HG03095 (cell line): ENCODE data around the gene CAPN8.

ENCODE experiments used
- ATAC-seq: cut with Tn5 transposase; IDR thresholded peaks from one replicate; pipeline ENCODE4 v1.9.1; 2021; ENCODE audit warnings: moderate library complexity; ENCODE audit not compliant: unreplicated experiment

Gene CAPN8

DNA sequence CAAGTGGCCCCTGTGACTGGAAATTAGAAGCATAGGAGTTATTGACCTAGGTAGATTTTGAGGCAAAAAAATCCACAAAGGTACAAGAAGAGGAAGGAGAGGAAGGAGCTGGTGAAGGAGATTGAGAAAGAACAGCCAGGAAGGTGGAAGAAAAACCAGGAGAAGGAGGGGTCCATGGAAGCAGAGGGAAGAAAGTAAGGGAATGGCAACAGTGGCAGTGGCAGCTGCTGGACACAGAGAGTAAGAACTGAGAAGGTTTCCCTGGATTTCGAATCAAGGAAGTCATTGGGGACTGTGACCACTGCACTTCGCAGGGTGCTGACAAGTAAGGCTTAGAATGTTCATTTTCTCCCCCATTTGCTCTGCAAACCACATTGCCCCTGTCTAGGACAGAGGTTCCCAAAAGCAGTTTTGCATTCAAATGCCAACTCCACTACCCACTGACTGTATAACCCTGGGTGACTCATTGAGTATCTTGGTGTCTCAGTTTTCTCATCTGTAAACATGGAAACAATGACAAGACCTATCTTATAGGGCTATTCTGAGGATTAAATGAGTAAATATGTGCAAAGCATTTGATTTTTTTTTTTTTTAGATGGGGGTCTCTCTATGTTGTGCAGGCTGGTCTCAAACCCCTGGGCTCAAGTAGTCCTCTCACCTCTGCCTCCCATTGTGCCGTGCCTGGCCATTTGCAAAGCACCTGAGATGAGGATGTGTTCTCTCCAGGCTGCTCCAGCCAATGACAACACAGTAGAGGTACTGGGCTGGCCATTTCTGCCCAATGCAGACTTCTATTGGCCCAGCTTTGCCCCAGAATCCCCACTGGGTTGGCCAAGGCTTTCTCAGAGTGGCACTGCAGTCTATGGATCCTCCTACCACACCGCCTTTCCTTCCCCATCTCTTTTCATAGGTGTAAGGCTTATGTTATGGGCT lies 37.5 kb upstream of the CAPN8 start:
- no peak for ATAC-seq

GRCh38 chr1:223700942-223701637 lies 35.6 kb upstream of the CAPN8 start:
- ATAC-seq: no peak

- no peak for ATAC-seq
Measured at GRCh38 chr1:223700388-223700918, 35.0 kb upstream of the CAPN8 start.

DNA sequence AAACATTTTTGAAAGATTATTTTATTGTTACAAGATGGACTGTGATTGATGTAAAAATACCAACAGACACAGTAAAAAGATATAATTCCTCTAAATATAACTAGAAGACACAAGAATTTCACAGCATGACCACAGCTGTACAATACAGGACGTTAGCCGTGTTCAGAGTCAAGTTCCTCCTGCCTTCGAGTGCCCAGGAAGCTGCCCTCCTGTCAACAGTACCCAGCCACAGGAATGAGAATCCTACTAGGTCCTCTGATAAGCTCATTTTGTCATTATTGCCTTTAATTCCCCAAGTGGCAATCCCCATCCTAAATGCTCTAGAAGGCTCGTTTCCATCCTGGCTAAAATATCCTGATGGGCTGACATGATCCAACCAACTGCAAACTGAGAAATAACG lies 30.4 kb upstream of the CAPN8 start:
- no peak for ATAC-seq

DNA sequence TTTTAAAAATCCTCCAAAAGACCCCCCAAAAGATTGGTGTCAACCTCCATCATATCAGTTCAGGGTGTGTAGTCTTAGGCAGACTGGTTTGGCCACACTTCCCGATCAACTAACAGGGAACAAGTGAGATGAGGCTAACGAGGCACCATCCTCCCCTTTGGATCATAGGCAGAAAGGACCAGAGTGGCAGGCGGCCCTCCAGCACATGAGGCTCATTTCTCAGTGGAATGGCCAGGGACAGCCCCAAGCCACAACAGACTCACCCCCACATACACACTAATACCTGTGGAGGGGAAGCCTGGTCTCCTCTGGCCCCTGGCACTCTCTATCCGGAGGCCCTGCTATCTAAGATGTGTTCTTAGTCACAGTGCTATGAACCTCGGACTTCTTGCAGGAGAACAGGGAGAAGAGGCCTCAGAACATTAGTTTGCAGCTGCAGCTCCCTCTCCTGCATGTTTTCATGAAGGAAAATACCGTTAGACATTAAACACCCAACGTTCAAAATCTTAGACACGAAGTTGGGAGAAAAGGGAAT lies 29.6 kb upstream of the CAPN8 start:
- ATAC-seq: no peak

GRCh38 chr1:223691121-223691520 lies 25.6 kb upstream of the CAPN8 start:
- no peak for ATAC-seq

GRCh38 chr1:223684488-223684792 lies 18.9 kb upstream of the CAPN8 start:
- ATAC-seq: no peak

DNA sequence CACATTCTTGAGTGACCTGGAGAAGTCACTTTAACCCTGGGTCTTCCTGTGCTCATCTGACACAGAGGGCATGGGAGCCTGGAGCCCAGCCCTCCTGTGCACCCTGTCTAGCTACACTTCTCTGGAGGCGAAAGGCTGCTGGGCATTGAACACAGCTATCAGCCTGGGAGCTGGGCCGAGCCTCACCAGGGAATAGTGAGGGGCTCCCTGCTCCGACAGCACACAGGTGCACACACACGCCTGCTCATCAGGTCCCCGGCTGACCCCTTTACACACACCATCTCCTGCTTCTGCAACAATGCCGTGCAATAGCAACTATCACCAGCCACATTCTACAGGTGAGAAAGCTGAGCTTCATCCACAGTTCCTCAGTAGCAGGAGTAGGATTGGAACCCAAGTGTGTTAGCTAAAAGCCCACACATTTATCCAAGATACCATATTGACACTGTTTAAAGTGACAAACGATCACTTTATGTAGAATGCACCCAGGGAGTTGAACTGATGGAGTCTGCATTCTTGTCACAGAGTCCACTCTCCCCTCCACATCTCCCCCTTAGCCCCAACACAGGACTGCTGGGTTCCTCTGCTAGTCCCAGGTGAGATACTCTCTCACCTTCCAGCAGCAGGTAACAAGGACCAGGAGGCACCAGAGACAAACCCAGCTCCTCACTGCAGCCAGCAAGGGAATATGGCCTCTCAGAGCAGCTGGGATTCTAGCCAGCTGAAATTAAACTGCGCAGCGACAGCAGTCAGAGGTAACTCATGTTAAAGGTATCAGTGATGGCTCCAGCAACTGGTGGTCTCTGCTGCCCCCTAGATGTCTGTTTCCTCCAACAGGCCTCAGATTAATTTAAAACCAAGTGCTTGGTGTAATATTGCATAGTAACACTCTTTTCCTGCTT lies 18.3 kb upstream of the CAPN8 start:
- no peak for ATAC-seq

DNA sequence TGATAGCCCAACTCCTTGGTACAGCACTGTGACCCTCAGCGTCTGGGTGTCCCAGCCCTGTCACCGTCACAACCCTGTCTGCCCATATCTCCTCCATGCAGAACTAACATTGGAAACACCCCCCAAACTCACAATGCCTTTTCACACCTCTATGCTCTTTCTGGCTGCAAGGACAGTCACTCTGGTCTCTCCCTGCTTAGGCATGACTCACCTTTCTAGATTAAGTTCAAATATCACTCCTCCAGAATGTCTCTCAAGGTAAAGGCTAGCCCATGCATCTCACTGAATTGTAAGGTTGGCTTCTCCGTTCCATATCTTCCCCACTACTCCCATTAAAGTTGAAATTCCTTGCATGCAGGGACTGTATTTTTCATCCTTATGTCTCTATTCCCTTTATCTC lies 17.0 kb upstream of the CAPN8 start:
- ATAC-seq: no peak

- ATAC-seq: no peak
Measured at GRCh38 chr1:223680188-223680587, 14.7 kb upstream of the CAPN8 start.

DNA sequence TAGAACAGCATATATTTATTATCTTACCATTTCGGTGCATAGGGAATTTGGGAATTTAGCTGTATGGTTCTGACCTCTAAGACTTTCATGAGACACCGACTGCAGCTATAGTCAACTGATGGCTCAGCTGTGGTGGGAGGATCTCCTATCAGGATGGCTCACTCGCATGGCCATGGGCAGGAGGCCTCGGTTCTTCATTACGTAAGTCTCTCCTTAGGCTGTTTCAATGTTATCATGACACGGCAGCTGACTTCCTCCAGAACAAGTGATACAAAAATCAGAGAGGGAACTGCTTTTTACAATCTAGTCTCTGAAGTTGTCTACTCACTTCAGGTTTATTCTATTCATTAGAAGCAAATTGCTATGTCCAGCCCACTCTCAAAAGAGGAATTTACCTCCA lies 13.3 kb upstream of the CAPN8 start:
- ATAC-seq: no peak

DNA sequence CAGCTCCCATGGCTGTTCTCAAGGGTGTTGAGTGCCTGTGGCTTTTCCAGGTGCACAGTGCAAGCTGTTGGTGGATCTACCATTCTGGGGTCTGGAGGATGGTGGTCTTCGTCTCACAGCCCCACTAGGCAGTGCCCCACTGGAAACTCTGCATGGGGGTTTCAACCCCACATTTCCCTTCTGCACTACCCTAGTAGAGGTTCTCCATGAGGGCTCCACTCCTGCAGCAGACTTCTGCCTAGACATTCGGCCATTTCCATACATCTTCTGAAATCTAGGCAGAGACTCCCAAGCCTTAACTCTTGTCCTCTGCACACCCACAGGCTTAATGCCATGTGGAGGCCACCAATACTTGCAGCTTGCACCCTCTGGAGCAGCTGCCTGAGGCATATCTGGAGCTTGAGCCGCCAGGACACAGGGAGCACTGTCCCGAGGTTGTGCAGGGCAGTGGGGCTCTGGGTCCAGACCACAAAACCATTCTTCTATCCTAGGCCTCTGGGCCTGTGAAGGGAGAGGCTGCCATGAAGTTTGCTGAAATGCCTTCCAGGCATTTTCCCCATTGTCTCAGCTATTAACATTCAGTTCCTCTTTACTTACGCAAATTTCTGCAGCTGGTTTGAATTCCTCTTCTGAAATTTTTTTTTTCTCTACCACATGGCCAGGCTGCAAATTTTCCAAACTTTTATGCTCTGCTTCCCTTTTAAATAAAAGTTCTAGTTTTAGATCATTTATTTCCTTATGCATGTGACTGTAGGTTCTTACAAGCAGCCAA lies 8.8 kb upstream of the CAPN8 start:
- ATAC-seq: no peak

DNA sequence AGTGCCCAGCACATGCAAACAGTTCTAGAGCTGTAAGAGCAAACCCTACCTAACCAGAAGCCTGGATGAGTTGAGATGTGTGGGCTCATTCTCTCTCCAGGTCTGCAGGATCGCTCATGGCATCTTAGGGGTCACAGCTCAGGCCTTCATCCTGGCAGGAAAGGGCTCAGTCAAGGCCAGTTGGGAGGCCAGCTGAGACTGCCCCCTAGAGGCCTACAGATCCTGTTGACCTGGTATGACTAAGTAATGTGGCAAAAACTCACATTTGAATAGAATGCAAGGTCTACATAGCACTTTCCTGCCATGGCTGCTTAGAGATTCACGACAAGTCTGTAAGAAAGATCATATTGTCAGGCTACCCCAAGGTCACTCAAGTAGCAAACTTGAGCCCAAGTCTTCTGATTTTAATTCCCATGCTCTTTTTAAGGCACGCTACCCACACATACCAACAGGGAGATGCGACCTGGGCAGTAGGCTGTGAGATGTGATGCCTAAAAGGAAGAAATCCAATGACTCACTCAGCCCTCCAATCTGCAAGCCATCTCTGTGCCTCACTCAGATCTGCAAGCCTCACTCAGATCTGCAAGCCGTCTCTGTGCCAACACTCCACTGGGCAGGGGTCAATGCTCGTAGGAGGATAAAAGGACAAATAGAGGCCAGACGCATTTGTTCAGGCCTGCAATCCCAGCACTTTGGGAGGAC lies 5.1 kb upstream of the CAPN8 start:
- no peak for ATAC-seq

DNA sequence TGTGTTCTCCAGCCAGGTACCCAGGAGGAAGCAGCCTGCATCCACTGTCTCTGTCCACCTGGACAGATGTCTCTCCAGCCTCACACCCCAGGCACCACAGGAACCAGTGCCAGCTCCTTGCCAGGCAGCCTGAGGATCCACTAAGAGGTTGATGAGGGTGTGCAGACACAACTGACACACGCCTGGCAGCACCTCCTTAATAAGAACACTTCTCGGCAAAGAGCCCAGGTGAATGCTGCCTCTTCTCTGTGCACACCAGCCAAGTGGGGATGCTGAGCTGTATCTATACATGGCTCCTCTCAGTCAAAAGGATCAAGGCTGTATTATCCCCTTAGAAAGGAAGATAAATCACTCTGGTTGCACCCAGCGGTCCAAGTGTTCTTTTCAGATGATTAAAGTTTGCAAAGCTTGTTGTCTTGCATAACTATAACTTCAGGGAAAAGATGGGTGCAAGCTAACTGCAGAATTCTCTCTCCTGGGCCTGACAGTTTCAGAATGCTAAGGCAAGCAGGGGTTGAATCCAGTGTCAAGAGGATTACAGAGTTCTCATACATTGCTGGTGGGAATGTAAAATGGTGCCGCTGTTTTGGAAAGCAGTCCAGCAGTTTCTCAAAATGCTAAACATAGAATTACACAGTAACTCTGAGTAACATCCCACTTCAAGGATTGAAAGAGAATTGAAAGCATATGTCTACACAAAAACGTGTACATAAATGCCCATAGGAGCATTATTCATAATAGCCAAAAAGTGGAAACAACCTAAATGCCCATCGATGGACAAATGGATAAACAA lies 3.7 kb upstream of the CAPN8 start:
- ATAC-seq: no peak

GRCh38 chr1:223667484-223668182 lies 2.1 kb upstream of the CAPN8 start:
- ATAC-seq: no peak

- no peak for ATAC-seq
Measured at GRCh38 chr1:223664106-223664505, 1.4 kb downstream of the CAPN8 start.

GRCh38 chr1:223662943-223663342 lies 2.6 kb downstream of the CAPN8 start:
- ATAC-seq: no peak

- no peak for ATAC-seq
Measured at GRCh38 chr1:223659711-223660110, 5.8 kb downstream of the CAPN8 start.
